ENCODE data around the gene ORM1. TPM values are rescaled to one million over a fixed set of nuclear protein-coding genes. Genes with fewer than 3 reads are reported as not detected.

Gene ORM1
- total and polyA plus RNA-seq, 10 of the 15 experiments (the other 5 are each of a cell fraction or from before 2014, with no cell fraction given): 4.4 TPM; not detected in 9

GRCh38 chr9:114372921-114373448 lies 50.1 kb downstream of the ORM1 start (continued):
- TF ChIP-seq ZNF687 (IDR thresholded peaks at IDR 0.05) (peak; percentile 99), ZZZ3 (IDR thresholded peaks at IDR 0.05; ENCODE audit: control insufficient read depth, insufficient read length, low read depth) (no peak), RCOR1 (conservative IDR thresholded peaks at IDR 0.05; ENCODE audit: low read depth, low read length) (no peak), MYC (IDR thresholded peaks at IDR 0.05; ENCODE audit: insufficient read depth, insufficient read length, insufficient replicate concordance, low read length, severe bottlenecking) (no peak), RFX5 (IDR thresholded peaks at IDR 0.05; ENCODE audit: low read depth, low read length) (no peak), NFYB (IDR thresholded peaks at IDR 0.05; ENCODE audit: insufficient read depth, low read depth, low read length) (no peak), PML (IDR thresholded peaks at IDR 0.05; ENCODE audit: low read length) (no peak), ZBED1 (IDR thresholded peaks at IDR 0.05; ENCODE audit: borderline replicate concordance) (no peak; the same call in 1 of the 2 replicates), SIX5 (IDR thresholded peaks at IDR 0.05; ENCODE audit: low read depth, low read length, severe bottlenecking) (no peak), MEF2A (IDR thresholded peaks at IDR 0.05; ENCODE audit: insufficient read depth, low read depth, low read length) (peak; percentile 73; the same call in 1 of the 2 replicates), PAX8 (IDR thresholded peaks at IDR 0.05) (no peak), NBN (IDR thresholded peaks at IDR 0.05) (peak; percentile 82), HDGF (IDR thresholded peaks at IDR 0.05) (peak; percentile 85), KDM1A (IDR thresholded peaks at IDR 0.05; ENCODE audit: borderline replicate concordance) (no peak), FOXK2 (IDR thresholded peaks at IDR 0.05) (no peak), ELK1 (IDR thresholded peaks at IDR 0.05; ENCODE audit: low read depth, low read length) (0 out of 2 replicates have a peak, but pooled peaks have one; percentile 72), ZNF207 (IDR thresholded peaks at IDR 0.05; ENCODE audit: borderline replicate concordance) (no peak), STAT1 (conservative IDR thresholded peaks at IDR 0.05) (no peak), PAX5 (IDR thresholded peaks at IDR 0.05; ENCODE audit: borderline replicate concordance, low read depth, low read length) (peak; percentile 95)
- TF ChIP-seq, protein P1, sequence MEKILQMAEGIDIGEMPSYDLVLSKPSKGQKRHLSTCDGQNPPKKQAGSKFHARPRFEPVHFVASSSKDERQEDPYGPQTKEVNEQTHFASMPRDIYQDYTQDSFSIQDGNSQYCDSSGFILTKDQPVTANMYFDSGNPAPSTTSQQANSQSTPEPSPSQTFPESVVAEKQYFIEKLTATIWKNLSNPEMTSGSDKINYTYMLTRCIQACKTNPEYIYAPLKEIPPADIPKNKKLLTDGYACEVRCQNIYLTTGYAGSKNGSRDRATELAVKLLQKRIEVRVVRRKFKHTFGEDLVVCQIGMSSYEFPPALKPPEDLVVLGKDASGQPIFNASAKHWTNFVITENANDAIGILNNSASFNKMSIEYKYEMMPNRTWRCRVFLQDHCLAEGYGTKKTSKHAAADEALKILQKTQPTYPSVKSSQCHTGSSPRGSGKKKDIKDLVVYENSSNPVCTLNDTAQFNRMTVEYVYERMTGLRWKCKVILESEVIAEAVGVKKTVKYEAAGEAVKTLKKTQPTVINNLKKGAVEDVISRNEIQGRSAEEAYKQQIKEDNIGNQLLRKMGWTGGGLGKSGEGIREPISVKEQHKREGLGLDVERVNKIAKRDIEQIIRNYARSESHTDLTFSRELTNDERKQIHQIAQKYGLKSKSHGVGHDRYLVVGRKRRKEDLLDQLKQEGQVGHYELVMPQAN (conservative IDR thresholded peaks at IDR 0.05): no peak; the same call in 1 of the 2 replicates
- TF ChIP-seq, protein P2, sequence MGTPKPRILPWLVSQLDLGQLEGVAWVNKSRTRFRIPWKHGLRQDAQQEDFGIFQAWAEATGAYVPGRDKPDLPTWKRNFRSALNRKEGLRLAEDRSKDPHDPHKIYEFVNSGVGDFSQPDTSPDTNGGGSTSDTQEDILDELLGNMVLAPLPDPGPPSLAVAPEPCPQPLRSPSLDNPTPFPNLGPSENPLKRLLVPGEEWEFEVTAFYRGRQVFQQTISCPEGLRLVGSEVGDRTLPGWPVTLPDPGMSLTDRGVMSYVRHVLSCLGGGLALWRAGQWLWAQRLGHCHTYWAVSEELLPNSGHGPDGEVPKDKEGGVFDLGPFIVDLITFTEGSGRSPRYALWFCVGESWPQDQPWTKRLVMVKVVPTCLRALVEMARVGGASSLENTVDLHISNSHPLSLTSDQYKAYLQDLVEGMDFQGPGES (IDR thresholded peaks at IDR 0.05): no peak

Data from GM12878 (cell line).